ENCODE data around the gene PLPPR1.

The PLPPR1 gene

DNA sequence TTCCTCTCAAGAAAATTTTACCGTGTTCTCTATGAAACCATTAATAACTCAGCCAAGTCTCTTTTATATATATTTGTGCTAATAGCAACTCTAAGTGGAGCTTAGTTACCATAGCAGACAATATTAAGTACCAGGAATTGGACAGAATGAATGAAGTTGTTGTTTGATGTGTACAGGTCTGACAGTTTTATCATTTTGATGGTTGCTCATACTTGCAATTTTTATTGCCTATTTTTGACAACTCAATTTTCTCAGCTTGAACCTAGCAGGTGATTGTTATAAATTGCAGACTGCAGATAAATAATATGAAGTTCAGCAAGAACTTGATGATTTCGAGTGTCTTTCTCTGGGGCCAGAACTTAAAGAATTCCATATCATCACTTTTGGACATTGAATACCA lies 163.2 kb downstream of the PLPPR1 start (continued):
- TF ChIP-seq, protein P1, sequence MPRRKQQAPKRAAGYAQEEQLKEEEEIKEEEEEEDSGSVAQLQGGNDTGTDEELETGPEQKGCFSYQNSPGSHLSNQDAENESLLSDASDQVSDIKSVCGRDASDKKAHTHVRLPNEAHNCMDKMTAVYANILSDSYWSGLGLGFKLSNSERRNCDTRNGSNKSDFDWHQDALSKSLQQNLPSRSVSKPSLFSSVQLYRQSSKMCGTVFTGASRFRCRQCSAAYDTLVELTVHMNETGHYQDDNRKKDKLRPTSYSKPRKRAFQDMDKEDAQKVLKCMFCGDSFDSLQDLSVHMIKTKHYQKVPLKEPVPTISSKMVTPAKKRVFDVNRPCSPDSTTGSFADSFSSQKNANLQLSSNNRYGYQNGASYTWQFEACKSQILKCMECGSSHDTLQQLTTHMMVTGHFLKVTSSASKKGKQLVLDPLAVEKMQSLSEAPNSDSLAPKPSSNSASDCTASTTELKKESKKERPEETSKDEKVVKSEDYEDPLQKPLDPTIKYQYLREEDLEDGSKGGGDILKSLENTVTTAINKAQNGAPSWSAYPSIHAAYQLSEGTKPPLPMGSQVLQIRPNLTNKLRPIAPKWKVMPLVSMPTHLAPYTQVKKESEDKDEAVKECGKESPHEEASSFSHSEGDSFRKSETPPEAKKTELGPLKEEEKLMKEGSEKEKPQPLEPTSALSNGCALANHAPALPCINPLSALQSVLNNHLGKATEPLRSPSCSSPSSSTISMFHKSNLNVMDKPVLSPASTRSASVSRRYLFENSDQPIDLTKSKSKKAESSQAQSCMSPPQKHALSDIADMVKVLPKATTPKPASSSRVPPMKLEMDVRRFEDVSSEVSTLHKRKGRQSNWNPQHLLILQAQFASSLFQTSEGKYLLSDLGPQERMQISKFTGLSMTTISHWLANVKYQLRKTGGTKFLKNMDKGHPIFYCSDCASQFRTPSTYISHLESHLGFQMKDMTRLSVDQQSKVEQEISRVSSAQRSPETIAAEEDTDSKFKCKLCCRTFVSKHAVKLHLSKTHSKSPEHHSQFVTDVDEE (CRISPR knock-in tag; IDR thresholded peaks at IDR 0.05) = no peak
- no peak for TF ChIP-seq GLIS3 (CRISPR knock-in tag; IDR thresholded peaks at IDR 0.05)
- no peak for TF ChIP-seq TOX (CRISPR knock-in tag; IDR thresholded peaks at IDR 0.05; ENCODE audit: borderline replicate concordance)
- no peak for TF ChIP-seq PPARA (CRISPR knock-in tag; IDR thresholded peaks at IDR 0.05; ENCODE audit: borderline replicate concordance)
- no peak for TF ChIP-seq ZFP3 (CRISPR knock-in tag; IDR thresholded peaks at IDR 0.05)
- TF ChIP-seq, protein P2, sequence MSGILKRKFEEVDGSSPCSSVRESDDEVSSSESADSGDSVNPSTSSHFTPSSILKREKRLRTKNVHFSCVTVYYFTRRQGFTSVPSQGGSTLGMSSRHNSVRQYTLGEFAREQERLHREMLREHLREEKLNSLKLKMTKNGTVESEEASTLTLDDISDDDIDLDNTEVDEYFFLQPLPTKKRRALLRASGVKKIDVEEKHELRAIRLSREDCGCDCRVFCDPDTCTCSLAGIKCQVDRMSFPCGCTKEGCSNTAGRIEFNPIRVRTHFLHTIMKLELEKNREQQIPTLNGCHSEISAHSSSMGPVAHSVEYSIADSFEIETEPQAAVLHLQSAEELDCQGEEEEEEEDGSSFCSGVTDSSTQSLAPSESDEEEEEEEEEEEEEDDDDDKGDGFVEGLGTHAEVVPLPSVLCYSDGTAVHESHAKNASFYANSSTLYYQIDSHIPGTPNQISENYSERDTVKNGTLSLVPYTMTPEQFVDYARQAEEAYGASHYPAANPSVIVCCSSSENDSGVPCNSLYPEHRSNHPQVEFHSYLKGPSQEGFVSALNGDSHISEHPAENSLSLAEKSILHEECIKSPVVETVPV (CRISPR knock-in tag; IDR thresholded peaks at IDR 0.05) = no peak
- TF ChIP-seq ZC3H10 (CRISPR knock-in tag; IDR thresholded peaks at IDR 0.05) = no peak
- no peak for TF ChIP-seq SNAI2 (CRISPR knock-in tag; IDR thresholded peaks at IDR 0.05)
- TF ChIP-seq ZNF565 (CRISPR knock-in tag; conservative IDR thresholded peaks at IDR 0.05; ENCODE audit: low read depth) = no peak

DNA sequence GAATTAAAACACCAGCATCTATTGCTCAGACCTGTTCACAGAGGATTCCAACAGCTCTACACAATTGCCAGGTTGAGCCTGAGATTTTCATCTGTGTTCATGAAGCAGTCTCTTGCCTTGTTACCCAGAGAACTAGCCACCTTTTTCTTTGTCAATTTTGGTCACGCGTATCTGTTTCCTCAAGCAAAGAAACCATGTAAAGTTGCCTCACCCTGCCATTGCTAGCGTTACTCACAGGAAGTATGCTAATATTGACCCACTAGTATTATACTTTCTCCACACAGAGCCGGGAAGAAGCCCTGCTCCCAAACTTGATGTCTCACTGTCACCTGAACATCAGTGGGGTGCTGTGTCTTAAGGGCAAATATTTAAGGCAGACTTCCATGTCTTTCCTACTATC lies 168.5 kb downstream of the PLPPR1 start:
- TF ChIP-seq ZNF565 (CRISPR knock-in tag; conservative IDR thresholded peaks at IDR 0.05; ENCODE audit: low read depth) (no peak), ZNF70 (CRISPR knock-in tag; IDR thresholded peaks at IDR 0.05) (no peak), RARB (CRISPR knock-in tag; IDR thresholded peaks at IDR 0.05) (no peak), ISL1 (CRISPR knock-in tag; IDR thresholded peaks at IDR 0.05) (no peak), ARNTL (CRISPR knock-in tag; IDR thresholded peaks at IDR 0.05; ENCODE audit: borderline replicate concordance, low read depth) (no peak), ESRRG (CRISPR knock-in tag; IDR thresholded peaks at IDR 0.05) (no peak), GLIS3 (CRISPR knock-in tag; IDR thresholded peaks at IDR 0.05) (no peak), PPARA (CRISPR knock-in tag; IDR thresholded peaks at IDR 0.05; ENCODE audit: borderline replicate concordance) (no peak), TCF4 (CRISPR knock-in tag; IDR thresholded peaks at IDR 0.05; ENCODE audit: borderline replicate concordance) (no peak), ZC3H10 (CRISPR knock-in tag; IDR thresholded peaks at IDR 0.05) (no peak), TOX (CRISPR knock-in tag; IDR thresholded peaks at IDR 0.05; ENCODE audit: borderline replicate concordance) (no peak), CSDC2 (CRISPR knock-in tag; IDR thresholded peaks at IDR 0.05) (no peak)
- TF ChIP-seq, protein P3, sequence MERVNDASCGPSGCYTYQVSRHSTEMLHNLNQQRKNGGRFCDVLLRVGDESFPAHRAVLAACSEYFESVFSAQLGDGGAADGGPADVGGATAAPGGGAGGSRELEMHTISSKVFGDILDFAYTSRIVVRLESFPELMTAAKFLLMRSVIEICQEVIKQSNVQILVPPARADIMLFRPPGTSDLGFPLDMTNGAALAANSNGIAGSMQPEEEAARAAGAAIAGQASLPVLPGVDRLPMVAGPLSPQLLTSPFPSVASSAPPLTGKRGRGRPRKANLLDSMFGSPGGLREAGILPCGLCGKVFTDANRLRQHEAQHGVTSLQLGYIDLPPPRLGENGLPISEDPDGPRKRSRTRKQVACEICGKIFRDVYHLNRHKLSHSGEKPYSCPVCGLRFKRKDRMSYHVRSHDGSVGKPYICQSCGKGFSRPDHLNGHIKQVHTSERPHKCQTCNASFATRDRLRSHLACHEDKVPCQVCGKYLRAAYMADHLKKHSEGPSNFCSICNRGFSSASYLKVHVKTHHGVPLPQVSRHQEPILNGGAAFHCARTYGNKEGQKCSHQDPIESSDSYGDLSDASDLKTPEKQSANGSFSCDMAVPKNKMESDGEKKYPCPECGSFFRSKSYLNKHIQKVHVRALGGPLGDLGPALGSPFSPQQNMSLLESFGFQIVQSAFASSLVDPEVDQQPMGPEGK (CRISPR knock-in tag; IDR thresholded peaks at IDR 0.05; ENCODE audit: borderline replicate concordance) = no peak
- TF ChIP-seq, protein P2 (CRISPR knock-in tag; IDR thresholded peaks at IDR 0.05) = no peak
- TF ChIP-seq, protein P1 (CRISPR knock-in tag; IDR thresholded peaks at IDR 0.05) = no peak
- TF ChIP-seq, protein P4, sequence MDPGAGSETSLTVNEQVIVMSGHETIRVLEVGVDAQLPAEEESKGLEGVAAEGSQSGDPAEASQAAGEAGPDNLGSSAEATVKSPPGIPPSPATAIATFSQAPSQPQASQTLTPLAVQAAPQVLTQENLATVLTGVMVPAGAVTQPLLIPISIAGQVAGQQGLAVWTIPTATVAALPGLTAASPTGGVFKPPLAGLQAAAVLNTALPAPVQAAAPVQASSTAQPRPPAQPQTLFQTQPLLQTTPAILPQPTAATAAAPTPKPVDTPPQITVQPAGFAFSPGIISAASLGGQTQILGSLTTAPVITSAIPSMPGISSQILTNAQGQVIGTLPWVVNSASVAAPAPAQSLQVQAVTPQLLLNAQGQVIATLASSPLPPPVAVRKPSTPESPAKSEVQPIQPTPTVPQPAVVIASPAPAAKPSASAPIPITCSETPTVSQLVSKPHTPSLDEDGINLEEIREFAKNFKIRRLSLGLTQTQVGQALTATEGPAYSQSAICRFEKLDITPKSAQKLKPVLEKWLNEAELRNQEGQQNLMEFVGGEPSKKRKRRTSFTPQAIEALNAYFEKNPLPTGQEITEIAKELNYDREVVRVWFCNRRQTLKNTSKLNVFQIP (CRISPR knock-in tag; IDR thresholded peaks at IDR 0.05; ENCODE audit: borderline replicate concordance, low read depth) = no peak
- TF ChIP-seq, protein P5, sequence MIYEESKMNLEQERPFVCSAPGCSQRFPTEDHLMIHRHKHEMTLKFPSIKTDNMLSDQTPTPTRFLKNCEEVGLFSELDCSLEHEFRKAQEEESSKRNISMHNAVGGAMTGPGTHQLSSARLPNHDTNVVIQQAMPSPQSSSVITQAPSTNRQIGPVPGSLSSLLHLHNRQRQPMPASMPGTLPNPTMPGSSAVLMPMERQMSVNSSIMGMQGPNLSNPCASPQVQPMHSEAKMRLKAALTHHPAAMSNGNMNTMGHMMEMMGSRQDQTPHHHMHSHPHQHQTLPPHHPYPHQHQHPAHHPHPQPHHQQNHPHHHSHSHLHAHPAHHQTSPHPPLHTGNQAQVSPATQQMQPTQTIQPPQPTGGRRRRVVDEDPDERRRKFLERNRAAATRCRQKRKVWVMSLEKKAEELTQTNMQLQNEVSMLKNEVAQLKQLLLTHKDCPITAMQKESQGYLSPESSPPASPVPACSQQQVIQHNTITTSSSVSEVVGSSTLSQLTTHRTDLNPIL (CRISPR knock-in tag; IDR thresholded peaks at IDR 0.05; ENCODE audit: low read depth) = no peak
- ATAC-seq = no peak
